ENCODE data around the gene MUSK. TPM values are rescaled to one million over a fixed set of nuclear protein-coding genes. Genes with fewer than 3 reads are reported as not detected.

MUSK gene
- total and polyA plus RNA-seq, 2 of the 4 experiments (the other 2 are of a cell fraction) = 0.07 to 0.18 TPM

DNA sequence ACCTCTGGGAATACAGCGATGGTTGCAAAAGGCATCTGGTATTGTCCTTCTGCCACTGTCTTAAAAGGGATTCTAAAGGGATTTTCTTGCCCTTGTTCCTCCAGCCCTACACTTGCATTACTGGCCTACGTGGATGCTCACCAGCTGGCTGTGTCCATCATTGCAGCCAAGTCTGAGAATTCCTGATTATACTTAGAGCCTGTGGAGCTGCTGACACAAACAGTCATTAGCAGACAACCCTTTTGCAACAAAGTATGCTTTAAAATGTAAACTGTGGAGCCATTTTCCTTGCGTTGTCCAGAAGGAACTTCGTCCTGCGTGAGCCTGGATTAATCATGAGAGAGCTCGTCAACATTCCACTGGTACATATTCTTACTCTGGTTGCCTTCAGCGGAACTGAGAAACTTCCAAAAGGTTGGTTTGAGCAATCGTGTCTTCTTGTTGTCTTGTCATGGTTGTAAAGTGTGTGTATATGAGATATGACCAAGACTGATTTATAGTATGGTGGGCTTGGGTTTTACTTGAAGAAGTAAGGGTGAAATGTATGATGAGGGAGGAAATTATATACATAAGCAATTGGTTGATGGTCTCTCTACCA, at the start of gene MUSK (continued):
- TF ChIP-seq, protein P1, sequence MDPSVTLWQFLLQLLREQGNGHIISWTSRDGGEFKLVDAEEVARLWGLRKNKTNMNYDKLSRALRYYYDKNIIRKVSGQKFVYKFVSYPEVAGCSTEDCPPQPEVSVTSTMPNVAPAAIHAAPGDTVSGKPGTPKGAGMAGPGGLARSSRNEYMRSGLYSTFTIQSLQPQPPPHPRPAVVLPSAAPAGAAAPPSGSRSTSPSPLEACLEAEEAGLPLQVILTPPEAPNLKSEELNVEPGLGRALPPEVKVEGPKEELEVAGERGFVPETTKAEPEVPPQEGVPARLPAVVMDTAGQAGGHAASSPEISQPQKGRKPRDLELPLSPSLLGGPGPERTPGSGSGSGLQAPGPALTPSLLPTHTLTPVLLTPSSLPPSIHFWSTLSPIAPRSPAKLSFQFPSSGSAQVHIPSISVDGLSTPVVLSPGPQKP (IDR thresholded peaks at IDR 0.05; ENCODE audit: borderline replicate concordance, low read depth, low read length) = no peak
- TF ChIP-seq CHD1 (IDR thresholded peaks at IDR 0.05; ENCODE audit: low read depth, low read length) = no peak
- TF ChIP-seq RFX5 (IDR thresholded peaks at IDR 0.05; ENCODE audit: low read depth, low read length) = no peak

- Histone ChIP-seq H3K36me3 (ENCODE audit: control insufficient read depth, insufficient read depth, low read length) (no peaks in the 10 kb centered on the region), H2BK120ac (ENCODE audit: low read depth, low read length) (peak overlapping the region; percentile 30; the same call in 1 of the 2 replicates), H2BK20ac (ENCODE audit: low read depth, low read length) (no peak overlapping the region), H3K9ac (ENCODE audit: low read depth, low read length) (no peak overlapping the region), H2AK9ac (replicated peaks; ENCODE audit: low read depth, low read length, poor library complexity) (no peak overlapping the region), H4K8ac (ENCODE audit: low read depth in 2 of 2, low read length in 2 of 2) (peak overlapping the region; percentile 42 to 79; a peak in 1 of 4 replicates), H3K4me2 (ENCODE audit: low read depth, low read length) (peak overlapping the region; percentile 46; the same call in 1 of the 2 replicates), H4K5ac (ENCODE audit: low read depth, low read length) (no peak overlapping the region; the same call in 1 of the 2 replicates), H3K79me1 (ENCODE audit: low read depth in 1 of 2, low read length in 2 of 2) (no peaks in the 10 kb centered on the region), H3K4ac (ENCODE audit: low read depth, low read length) (no peak overlapping the region), H3K4me3 (ENCODE audit: insufficient read depth, low read depth, low read length) (no peak overlapping the region), H4K20me1 (ENCODE audit: insufficient read depth, low read length) (no peaks in the 10 kb centered on the region), H3K27ac (ENCODE audit: insufficient read depth, low read length) (no peak overlapping the region), H4K91ac (ENCODE audit: insufficient read depth, low read depth, low read length) (no peak overlapping the region), H3K14ac (replicated peaks; ENCODE audit: low read depth, low read length) (no peak overlapping the region), H2BK15ac (ENCODE audit: low read depth, low read length) (no peak overlapping the region), H3K56ac (ENCODE audit: extremely low read depth, insufficient read depth, low read length) (no peak overlapping the region), H2AFZ (replicated peaks; ENCODE audit: low read length, poor library complexity) (no peak overlapping the region), H3K4me1 (ENCODE audit: control insufficient read depth, insufficient read depth, low read length) (peaks cover 2% of the 10 kb centered on the region; the same call in 1 of the 2 replicates), H3K27me3 (ENCODE audit: control insufficient read depth, insufficient read depth, low read length) (no peaks in the 10 kb centered on the region), H3K18ac (ENCODE audit: low read depth, low read length) (peak overlapping the region; percentile 91), H2BK5ac (ENCODE audit: low read depth, low read length, poor library complexity, severe bottlenecking) (peak overlapping the region; percentile 88), H3K9me1 (ENCODE audit: insufficient read depth, low read length) (no peaks in the 10 kb centered on the region; the same call in 1 of the 2 replicates), H3K9me3 (ENCODE audit: control insufficient read depth, insufficient read depth, low read length) (no peaks in the 10 kb centered on the region), H3K23ac (ENCODE audit: low read depth, low read length) (no peak overlapping the region), H2AK5ac (ENCODE audit: low read depth, low read length) (no peak overlapping the region)
- peak; percentile 76 for DNase-seq
- BruUV-seq (replicated peaks) = no TSS peak
- dilution Hi-C loops (cut with HindIII; ENCODE audit: low sequenced_read_pairs, unreplicated experiment) (no loop called here), intact Hi-C loops (cut with micrococcal nuclease) (loop anchor here (1.0 to 5.0 kb wide), 5 partner anchors 41 to 437 kb away; partner anchors contain the start of genes SVEP1 and TXN), in situ Hi-C loops (cut with MboI; ENCODE audit: low sequenced_read_pairs) (loop anchor here (25.0 kb wide), 2 partner anchors 333 to 433 kb away; no protein-coding TSS in a partner anchor)
- ChIA-PET POLR2A (ENCODE audit: unreplicated experiment) (interaction anchor here (1.4 kb wide), 1 partner anchor 363 kb away, joined by 4 read pairs; the partner anchor contains the start of gene TXN), CTCF (interaction anchor here (0.6 to 0.9 kb wide), 3 partner anchors 67 to 349 kb away, joined by 3 read pairs; no protein-coding TSS in a partner anchor)
- peak; percentile 66 for ATAC-seq (ENCODE audit: low read depth)
- TF ChIP-seq MAZ (IDR thresholded peaks at IDR 0.05; ENCODE audit: borderline replicate concordance, low read depth, low read length) (no peak), CEBPB (IDR thresholded peaks at IDR 0.05; ENCODE audit: low read depth, low read length) (0 out of 2 replicates have a peak, but pooled peaks have one; percentile 21)
Observed at GRCh38 chr9:110619831-110620230, 48.8 kb upstream of the MUSK start.

Measured in IMR-90 (cell line).